WTC11 (cell line): ENCODE results near the gene HSPG2. TPM values are rescaled to one million over a fixed set of nuclear protein-coding genes. Genes with fewer than 3 reads are reported as not detected.

ENCODE experiments used
- ATAC-seq: fragments of 200-7000 bp; cut with Tn5 transposase; 2 replicates; pipeline ENCODE4 v1.10.0; 2021; ENCODE audit warnings: mild to moderate bottlenecking, moderate library complexity
- CTCF ChIA-PET: fragments of 300-600 bp; sonication (Branson Sonifier 250); formaldehyde crosslinking; loops from one replicate; lab custom pipeline; 2021; ENCODE audit warnings: antibody characterized with exemption; lab: Charles Lee
- POLR2A ChIA-PET: fragments of 350-600 bp; sonication (Branson Sonifier 250); formaldehyde crosslinking; loops from one replicate; lab custom pipeline; 2021; ENCODE audit warnings: antibody characterized with exemption; lab: Charles Lee
- DNase-seq: peaks from one replicate; pipeline ENCODE4 v3.0.0; 2021; ENCODE audit warnings: low spot score
- H3K27ac Mint-ChIP-seq: 2 replicates; pipeline ENCODE4 v1.8.0; 2021; ENCODE audit warnings: mixed read lengths
- H3K27me3 Mint-ChIP-seq: 2 replicates; pipeline ENCODE4 v1.8.0; 2021; ENCODE audit warnings: low read depth, mild to moderate bottlenecking, moderate library complexity, mixed read lengths
- H3K36me3 Mint-ChIP-seq: 2 replicates; pipeline ENCODE4 v1.8.0; 2021; ENCODE audit warnings: mixed read lengths
- H3K4me1 Mint-ChIP-seq: 2 replicates; pipeline ENCODE4 v1.8.0; 2022; ENCODE audit warnings: mixed read lengths
- H3K4me3 Mint-ChIP-seq: 2 replicates; pipeline ENCODE4 v1.8.0; 2021; ENCODE audit warnings: mild to moderate bottlenecking, moderate library complexity, mixed read lengths
- H3K9me3 Mint-ChIP-seq: 2 replicates; pipeline ENCODE4 v1.8.0; 2021; ENCODE audit warnings: mixed read lengths
- ATF1 ChIP-seq: sonication (generic); formaldehyde crosslinking; IDR thresholded peaks from 2 replicates; pipeline ENCODE4 v1.8.1; 2023; ENCODE audit warnings: mild to moderate bottlenecking, moderate library complexity, missing genetic modification reagents
- CREB1 ChIP-seq: sonication (generic); formaldehyde crosslinking; IDR thresholded peaks from 2 replicates; pipeline ENCODE4 v1.8.0; 2023; ENCODE audit warnings: mild to moderate bottlenecking, missing genetic modification reagents
- EMX1 ChIP-seq: fragments of 250-450 bp; sonication (Bioruptor Pico); IDR thresholded peaks from 2 replicates; pipeline ENCODE4 v1.8.0; 2021; ENCODE audit warnings: mild to moderate bottlenecking
- ESRRA ChIP-seq: sonication (generic); formaldehyde crosslinking; IDR thresholded peaks from 2 replicates; pipeline ENCODE4 v1.8.1; 2022; ENCODE audit warnings: mild to moderate bottlenecking, missing genetic modification reagents, borderline replicate concordance
- MXD4 ChIP-seq: fragments of 250-450 bp; sonication (Bioruptor Pico); IDR thresholded peaks from 2 replicates; pipeline ENCODE4 v1.8.0; 2021; ENCODE audit warnings: mild to moderate bottlenecking, moderate library complexity, borderline replicate concordance
- NR1H2 ChIP-seq: sonication (generic); formaldehyde crosslinking; IDR thresholded peaks from 2 replicates; pipeline ENCODE4 v1.9.0; 2021; ENCODE audit warnings: mild to moderate bottlenecking, moderate library complexity, missing genetic modification reagents
- RELA ChIP-seq: sonication (generic); formaldehyde crosslinking; IDR thresholded peaks from 2 replicates; pipeline ENCODE4 v1.8.1; 2022; ENCODE audit warnings: missing genetic modification reagents, mild to moderate bottlenecking, borderline replicate concordance
- total RNA-seq: library from RNA; stranded (reverse); gene quantifications from 3 replicates; pipeline ENCODE4 v1.2.3, GENCODE V29; 2021
- TF ChIP-seq, protein P1 (sequence below): sonication (generic); formaldehyde crosslinking; IDR thresholded peaks from 2 replicates; pipeline ENCODE4 v1.8.1; 2023; ENCODE audit warnings: mild to moderate bottlenecking, missing genetic modification reagents
- TF ChIP-seq, protein P2 (sequence below): fragments of 250-450 bp; sonication (Bioruptor Pico); conservative IDR thresholded peaks from 2 replicates; pipeline ENCODE4 v1.9.0; 2021; ENCODE audit warnings: mild to moderate bottlenecking
- TF ChIP-seq, protein P3 (sequence below): sonication (generic); formaldehyde crosslinking; IDR thresholded peaks from 2 replicates; pipeline ENCODE4 v1.8.1; 2022; ENCODE audit warnings: low read depth, missing genetic modification reagents, borderline replicate concordance
- TF ChIP-seq, protein P4 (sequence below): sonication (generic); formaldehyde crosslinking; IDR thresholded peaks from 2 replicates; pipeline ENCODE4 v1.8.0; 2022; ENCODE audit warnings: mild to moderate bottlenecking, missing genetic modification reagents
- TF ChIP-seq, protein P5 (sequence below): fragments of 250-450 bp; sonication (Bioruptor Pico); IDR thresholded peaks from 2 replicates; pipeline ENCODE4 v1.9.0; 2021; ENCODE audit warnings: moderate library complexity, mild to moderate bottlenecking, inconsistent platforms, borderline replicate concordance
- TF ChIP-seq, protein P6 (sequence below): sonication (generic); formaldehyde crosslinking; IDR thresholded peaks from 2 replicates; pipeline ENCODE4 v1.8.0; 2022; ENCODE audit warnings: missing genetic modification reagents
- TF ChIP-seq, protein P7 (sequence below): sonication (generic); formaldehyde crosslinking; IDR thresholded peaks from 2 replicates; pipeline ENCODE4 v1.8.1; 2022; ENCODE audit warnings: mild to moderate bottlenecking, missing genetic modification reagents, moderate library complexity, borderline replicate concordance

HSPG2 gene
- total RNA-seq, 1 experiment from 2014 or later: 120 TPM

DNA sequence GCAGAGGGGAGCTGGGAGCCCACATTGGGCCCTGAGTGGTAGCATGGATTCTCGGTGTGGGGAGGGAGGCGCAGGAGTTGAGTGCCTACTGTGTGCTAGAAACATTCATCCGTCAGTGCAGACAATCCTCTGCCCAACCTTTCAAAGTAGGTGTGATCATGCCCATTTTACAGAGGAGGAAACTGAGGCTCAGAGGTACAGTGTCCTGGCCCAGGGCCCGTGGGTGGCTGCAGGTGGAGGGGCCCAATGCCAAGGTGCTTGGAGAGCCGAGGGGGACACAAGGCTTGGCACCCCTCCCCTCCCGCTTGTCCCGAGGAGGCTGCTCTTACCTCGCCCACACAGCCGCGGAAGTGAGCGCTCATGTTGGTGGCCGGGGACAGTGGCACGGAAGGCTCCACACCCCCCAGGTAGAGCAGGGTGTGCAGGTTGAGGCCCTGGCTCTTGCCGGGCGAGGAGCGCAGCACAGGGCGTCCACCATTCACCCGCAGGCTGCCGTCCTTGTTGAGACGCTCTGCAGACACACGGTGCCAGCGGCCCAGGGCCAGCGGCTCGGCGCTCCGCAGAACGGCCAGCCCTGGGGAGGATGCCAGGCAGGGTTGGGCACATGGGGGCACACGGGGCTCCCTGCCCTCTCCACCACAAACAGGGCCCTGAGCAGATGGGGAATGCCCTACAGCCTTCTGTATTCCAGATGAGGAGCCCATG is 108.5 kb downstream of the HSPG2 start (continued):
- TF ChIP-seq MXD4 (CRISPR knock-in tag): no peak
- TF ChIP-seq CREB1: no peak
- TF ChIP-seq, protein P1, sequence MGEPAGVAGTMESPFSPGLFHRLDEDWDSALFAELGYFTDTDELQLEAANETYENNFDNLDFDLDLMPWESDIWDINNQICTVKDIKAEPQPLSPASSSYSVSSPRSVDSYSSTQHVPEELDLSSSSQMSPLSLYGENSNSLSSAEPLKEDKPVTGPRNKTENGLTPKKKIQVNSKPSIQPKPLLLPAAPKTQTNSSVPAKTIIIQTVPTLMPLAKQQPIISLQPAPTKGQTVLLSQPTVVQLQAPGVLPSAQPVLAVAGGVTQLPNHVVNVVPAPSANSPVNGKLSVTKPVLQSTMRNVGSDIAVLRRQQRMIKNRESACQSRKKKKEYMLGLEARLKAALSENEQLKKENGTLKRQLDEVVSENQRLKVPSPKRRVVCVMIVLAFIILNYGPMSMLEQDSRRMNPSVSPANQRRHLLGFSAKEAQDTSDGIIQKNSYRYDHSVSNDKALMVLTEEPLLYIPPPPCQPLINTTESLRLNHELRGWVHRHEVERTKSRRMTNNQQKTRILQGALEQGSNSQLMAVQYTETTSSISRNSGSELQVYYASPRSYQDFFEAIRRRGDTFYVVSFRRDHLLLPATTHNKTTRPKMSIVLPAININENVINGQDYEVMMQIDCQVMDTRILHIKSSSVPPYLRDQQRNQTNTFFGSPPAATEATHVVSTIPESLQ: no peak
- TF ChIP-seq, protein P2, sequence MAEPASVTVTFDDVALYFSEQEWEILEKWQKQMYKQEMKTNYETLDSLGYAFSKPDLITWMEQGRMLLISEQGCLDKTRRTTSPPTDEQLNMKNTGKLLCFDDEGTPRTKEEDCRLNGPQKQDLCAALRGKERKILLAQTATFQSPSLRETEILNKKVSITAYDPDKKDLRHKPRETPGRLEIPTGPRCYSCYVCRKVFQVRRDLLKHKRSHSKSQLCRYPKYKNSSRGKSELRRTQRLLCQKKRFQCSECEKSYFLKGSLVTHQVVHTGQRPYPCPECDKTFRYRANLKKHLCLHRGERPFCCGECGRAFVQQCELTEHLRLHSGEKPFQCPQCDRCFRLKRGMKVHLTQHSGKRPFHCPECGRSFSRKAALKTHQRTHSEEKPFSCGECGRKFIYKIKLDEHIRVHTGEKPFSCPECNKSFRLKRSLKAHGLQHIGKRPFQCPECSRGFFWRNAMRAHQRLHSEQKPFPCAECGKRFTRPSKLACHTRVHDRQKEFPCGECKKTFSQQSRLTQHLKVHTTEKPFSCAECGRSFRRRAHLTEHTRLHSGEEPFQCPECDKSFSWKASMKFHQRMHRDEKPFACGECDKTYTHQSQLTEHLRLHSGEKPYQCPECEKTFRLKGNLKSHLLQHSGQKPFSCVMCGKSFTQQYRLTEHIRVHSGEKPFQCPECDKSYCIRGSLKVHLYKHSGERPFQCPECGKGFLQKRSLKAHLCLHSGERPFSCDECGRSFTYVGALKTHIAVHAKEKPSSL (CRISPR knock-in tag): no peak
- no peak for TF ChIP-seq RELA (CRISPR knock-in tag)
- TF ChIP-seq, protein P3, sequence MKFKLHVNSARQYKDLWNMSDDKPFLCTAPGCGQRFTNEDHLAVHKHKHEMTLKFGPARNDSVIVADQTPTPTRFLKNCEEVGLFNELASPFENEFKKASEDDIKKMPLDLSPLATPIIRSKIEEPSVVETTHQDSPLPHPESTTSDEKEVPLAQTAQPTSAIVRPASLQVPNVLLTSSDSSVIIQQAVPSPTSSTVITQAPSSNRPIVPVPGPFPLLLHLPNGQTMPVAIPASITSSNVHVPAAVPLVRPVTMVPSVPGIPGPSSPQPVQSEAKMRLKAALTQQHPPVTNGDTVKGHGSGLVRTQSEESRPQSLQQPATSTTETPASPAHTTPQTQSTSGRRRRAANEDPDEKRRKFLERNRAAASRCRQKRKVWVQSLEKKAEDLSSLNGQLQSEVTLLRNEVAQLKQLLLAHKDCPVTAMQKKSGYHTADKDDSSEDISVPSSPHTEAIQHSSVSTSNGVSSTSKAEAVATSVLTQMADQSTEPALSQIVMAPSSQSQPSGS (CRISPR knock-in tag): no peak
- TF ChIP-seq ATF1 (CRISPR knock-in tag): no peak
- TF ChIP-seq NR1H2 (CRISPR knock-in tag): no peak
- no peak for TF ChIP-seq EMX1 (CRISPR knock-in tag)
- TF ChIP-seq, protein P4, sequence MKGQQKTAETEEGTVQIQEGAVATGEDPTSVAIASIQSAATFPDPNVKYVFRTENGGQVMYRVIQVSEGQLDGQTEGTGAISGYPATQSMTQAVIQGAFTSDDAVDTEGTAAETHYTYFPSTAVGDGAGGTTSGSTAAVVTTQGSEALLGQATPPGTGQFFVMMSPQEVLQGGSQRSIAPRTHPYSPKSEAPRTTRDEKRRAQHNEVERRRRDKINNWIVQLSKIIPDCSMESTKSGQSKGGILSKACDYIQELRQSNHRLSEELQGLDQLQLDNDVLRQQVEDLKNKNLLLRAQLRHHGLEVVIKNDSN (CRISPR knock-in tag): no peak
- TF ChIP-seq, all 79 proteins: peak for 0

DNA sequence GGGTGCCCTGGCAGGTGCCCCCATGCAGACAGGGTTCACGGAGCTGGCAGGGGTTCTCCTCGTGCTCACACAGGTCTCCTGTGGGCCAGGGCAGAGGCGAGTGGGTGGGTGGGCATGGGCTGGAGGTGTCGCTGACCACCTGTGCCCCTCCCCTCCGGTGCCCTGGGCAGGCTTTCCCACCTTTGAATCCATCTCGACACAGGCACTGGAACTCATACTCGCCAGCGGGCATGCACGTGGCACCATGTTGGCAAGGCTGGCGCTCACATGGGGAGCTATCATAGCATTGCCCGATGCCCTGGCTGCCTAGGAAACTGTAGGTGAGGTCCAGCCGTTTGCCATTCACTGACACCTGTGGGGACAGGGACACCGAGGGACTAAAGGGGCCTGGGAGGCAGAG is 109.0 kb downstream of the HSPG2 start:
- DNase-seq (no peak), ATAC-seq (no peak)
- Mint-ChIP-seq H3K27ac (no peak overlapping the region), H3K4me1 (no peaks in the 10 kb centered on the region), H3K4me3 (no peak overlapping the region), H3K36me3 (peaks cover 33% of the 10 kb centered on the region), H3K27me3 (no peaks in the 10 kb centered on the region), H3K9me3 (no peaks in the 10 kb centered on the region)
- POLR2A ChIA-PET: no interaction called here
- CTCF ChIA-PET: no interaction called here
- TF ChIP-seq ESRRA: no peak
- TF ChIP-seq MXD4 (CRISPR knock-in tag): no peak
- TF ChIP-seq, protein P5, sequence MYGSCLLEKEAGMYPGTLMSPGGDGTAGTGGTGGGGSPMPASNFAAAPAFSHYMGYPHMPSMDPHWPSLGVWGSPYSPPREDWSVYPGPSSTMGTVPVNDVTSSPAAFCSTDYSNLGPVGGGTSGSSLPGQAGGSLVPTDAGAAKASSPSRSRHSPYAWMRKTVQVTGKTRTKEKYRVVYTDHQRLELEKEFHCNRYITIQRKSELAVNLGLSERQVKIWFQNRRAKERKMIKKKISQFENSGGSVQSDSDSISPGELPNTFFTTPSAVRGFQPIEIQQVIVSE (CRISPR knock-in tag): no peak
- no peak for TF ChIP-seq EMX1 (CRISPR knock-in tag)
- TF ChIP-seq CREB1: no peak
- TF ChIP-seq, protein P6, sequence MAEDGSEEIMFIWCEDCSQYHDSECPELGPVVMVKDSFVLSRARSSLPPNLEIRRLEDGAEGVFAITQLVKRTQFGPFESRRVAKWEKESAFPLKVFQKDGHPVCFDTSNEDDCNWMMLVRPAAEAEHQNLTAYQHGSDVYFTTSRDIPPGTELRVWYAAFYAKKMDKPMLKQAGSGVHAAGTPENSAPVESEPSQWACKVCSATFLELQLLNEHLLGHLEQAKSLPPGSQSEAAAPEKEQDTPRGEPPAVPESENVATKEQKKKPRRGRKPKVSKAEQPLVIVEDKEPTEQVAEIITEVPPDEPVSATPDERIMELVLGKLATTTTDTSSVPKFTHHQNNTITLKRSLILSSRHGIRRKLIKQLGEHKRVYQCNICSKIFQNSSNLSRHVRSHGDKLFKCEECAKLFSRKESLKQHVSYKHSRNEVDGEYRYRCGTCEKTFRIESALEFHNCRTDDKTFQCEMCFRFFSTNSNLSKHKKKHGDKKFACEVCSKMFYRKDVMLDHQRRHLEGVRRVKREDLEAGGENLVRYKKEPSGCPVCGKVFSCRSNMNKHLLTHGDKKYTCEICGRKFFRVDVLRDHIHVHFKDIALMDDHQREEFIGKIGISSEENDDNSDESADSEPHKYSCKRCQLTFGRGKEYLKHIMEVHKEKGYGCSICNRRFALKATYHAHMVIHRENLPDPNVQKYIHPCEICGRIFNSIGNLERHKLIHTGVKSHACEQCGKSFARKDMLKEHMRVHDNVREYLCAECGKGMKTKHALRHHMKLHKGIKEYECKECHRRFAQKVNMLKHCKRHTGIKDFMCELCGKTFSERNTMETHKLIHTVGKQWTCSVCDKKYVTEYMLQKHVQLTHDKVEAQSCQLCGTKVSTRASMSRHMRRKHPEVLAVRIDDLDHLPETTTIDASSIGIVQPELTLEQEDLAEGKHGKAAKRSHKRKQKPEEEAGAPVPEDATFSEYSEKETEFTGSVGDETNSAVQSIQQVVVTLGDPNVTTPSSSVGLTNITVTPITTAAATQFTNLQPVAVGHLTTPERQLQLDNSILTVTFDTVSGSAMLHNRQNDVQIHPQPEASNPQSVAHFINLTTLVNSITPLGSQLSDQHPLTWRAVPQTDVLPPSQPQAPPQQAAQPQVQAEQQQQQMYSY (CRISPR knock-in tag): no peak
- TF ChIP-seq, protein P7, sequence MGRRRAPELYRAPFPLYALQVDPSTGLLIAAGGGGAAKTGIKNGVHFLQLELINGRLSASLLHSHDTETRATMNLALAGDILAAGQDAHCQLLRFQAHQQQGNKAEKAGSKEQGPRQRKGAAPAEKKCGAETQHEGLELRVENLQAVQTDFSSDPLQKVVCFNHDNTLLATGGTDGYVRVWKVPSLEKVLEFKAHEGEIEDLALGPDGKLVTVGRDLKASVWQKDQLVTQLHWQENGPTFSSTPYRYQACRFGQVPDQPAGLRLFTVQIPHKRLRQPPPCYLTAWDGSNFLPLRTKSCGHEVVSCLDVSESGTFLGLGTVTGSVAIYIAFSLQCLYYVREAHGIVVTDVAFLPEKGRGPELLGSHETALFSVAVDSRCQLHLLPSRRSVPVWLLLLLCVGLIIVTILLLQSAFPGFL (CRISPR knock-in tag): no peak
- no peak for TF ChIP-seq NR1H2 (CRISPR knock-in tag)
